Thyroid gland (tissue), 4 donors: ENCODE results near the gene GRAMD2B. TPM values are rescaled to one million over a fixed set of nuclear protein-coding genes. Genes with fewer than 3 reads are reported as not detected.
A peak's percentile ranks its signal among the peaks of the same experiment; 100 is the strongest.
"Not testable (repeated sequence)": the region's sequence is repeated elsewhere in the genome, so short reads cannot be mapped to it uniquely, and the experiment has no call there.

Experiments used
- DNase-seq, 2 donors: peaks; one replicate each; pipeline ENCODE4 v3.0.0-alpha.2; 2019
- H3K27ac ChIP-seq, 3 donors: fragments of 200-600 bp; sonication (generic); 1 replicate in 2 of 3; 2 replicates in 1 of 3; pipeline ENCODE4 v1.5.1; 2016 to 2019; ENCODE audit warnings: mild to moderate bottlenecking in 1 of 3, moderate library complexity in 1 of 3
- H3K27me3 ChIP-seq: fragments of 200-600 bp; sonication (generic); one replicate; pipeline ENCODE4 v1.5.1; 2019
- H3K36me3 ChIP-seq, 2 donors: fragments of 200-600 bp; sonication (generic); one replicate each; pipeline ENCODE4 v1.5.1; 2016 to 2019
- H3K4me1 ChIP-seq, 2 donors: fragments of 200-600 bp; sonication (generic); one replicate each; pipeline ENCODE4 v1.5.1; 2017 to 2019
- H3K4me3 ChIP-seq, 3 donors: fragments of 200-600 bp; sonication (generic); replicated peaks in 1 of 3; 1 replicate in 2 of 3; 2 replicates in 1 of 3; pipeline ENCODE4 v1.5.1; 2016; ENCODE audit warnings: mild to moderate bottlenecking in 1 of 3
- H3K9me3 ChIP-seq: fragments of 200-600 bp; sonication (generic); one replicate; pipeline ENCODE4 v1.5.1; 2017
- POLR2A ChIP-seq, 2 donors: fragments of 450-650 bp; IDR thresholded peaks; one replicate each; pipeline ENCODE4 v1.6.1; 2017; ENCODE audit warnings: antibody characterized with exemption in 2 of 2, mild to moderate bottlenecking in 2 of 2, moderate library complexity in 1 of 2
- whole genome bisulfite sequencing, 2 donors: methylation state at CpG; one replicate each; pipeline ENCODE4 v1.1.5; 2017; 5-methylcytosine and 5-hydroxymethylcytosine counted together
- intact Hi-C: fragments of 100-400 bp; cut with DNase I; formaldehyde crosslinking; loops from one replicate; pipeline ENCODE4 v1.15.1; 2023
- total RNA-seq, 4 donors: library from RNA; depleted of rRNA; stranded (reverse); fragments of >200 nt; gene quantifications; one replicate each; pipeline ENCODE4 v1.2.3, GENCODE V29; 2016
- TF ChIP-seq, protein P1 (sequence below), 6 experiments: fragments of 200-600 bp in 3 of 6; fragments of 450-650 bp in 3 of 6; sonication (generic) in 3 of 6; IDR thresholded peaks; one replicate each; pipeline ENCODE4 v1.5.1; 2016 to 2019; ENCODE audit warnings: antibody characterized with exemption in 6 of 6, mild to moderate bottlenecking in 2 of 6, inconsistent platforms in 1 of 6, moderate library complexity in 1 of 6

The GRAMD2B gene
- total RNA-seq, 4 donors from 2014 or later, result 68.1 to 115 (median 105) TPM

DNA sequence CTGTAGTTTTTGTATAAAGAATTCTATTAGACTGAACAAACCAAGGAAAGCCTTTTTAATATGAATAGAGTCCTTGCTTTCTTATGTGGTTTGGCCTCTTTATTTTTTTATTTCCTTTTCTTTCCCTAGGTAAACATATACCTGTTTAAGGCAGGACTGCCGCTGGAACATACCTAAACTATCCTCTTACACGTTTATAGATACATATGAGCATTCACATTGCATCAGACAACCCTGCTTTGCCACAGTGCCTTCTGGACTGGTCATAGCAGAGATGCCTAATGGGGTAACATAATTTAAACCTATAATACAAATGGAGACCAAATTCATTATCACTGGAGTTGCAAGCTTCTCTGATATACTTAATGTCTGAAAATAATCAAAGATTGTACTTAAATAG lies 12.5 kb downstream of the GRAMD2B start:
- WGBS, 2 donors, result 30 to 42% methylated on average over 2 of the region's 2 CpGs
- no peak for DNase-seq
- no peak overlapping the region for H3K4me3 ChIP-seq
- no peaks in the 10 kb centered on the region for H3K9me3 ChIP-seq
- H3K36me3 ChIP-seq, result no peaks in the 10 kb centered on the region
- peak overlapping the region; percentile 56 to 80 (median 64) for H3K27ac ChIP-seq
- TF ChIP-seq, protein P1, sequence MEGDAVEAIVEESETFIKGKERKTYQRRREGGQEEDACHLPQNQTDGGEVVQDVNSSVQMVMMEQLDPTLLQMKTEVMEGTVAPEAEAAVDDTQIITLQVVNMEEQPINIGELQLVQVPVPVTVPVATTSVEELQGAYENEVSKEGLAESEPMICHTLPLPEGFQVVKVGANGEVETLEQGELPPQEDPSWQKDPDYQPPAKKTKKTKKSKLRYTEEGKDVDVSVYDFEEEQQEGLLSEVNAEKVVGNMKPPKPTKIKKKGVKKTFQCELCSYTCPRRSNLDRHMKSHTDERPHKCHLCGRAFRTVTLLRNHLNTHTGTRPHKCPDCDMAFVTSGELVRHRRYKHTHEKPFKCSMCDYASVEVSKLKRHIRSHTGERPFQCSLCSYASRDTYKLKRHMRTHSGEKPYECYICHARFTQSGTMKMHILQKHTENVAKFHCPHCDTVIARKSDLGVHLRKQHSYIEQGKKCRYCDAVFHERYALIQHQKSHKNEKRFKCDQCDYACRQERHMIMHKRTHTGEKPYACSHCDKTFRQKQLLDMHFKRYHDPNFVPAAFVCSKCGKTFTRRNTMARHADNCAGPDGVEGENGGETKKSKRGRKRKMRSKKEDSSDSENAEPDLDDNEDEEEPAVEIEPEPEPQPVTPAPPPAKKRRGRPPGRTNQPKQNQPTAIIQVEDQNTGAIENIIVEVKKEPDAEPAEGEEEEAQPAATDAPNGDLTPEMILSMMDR (IDR thresholded peaks at IDR 0.05), result no peak
- TF ChIP-seq POLR2A (IDR thresholded peaks at IDR 0.05), result no peak
- H3K4me1 ChIP-seq, result peaks cover 44 to 58% of the 10 kb centered on the region in 2 donors
- intact Hi-C loops, result no loop called here
- H3K27me3 ChIP-seq, result no peaks in the 10 kb centered on the region

DNA sequence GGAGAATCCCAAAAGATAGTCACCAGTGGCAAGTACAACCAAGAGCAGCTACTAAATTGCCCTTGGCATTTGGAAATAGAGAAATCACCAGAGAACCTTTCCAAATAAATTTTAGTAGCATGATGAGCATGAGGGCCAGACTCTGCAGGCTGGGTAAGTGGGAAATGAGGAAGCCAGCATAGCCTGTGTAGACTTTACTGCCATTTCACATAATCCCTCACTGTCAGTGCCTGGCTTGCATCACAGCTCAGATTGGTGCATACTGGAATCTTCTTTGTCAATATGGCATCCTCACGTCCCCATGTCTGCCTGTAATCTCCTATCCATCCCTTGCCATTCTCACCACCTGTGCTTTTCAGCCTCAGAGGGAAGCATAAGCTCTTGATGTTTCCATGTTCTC lies 14.5 kb downstream of the GRAMD2B start:
- no peaks in the 10 kb centered on the region for H3K9me3 ChIP-seq
- intact Hi-C loops, result no loop called here
- TF ChIP-seq, protein P1 (IDR thresholded peaks at IDR 0.05), result no peak
- no peak for TF ChIP-seq POLR2A (IDR thresholded peaks at IDR 0.05)
- no peak for DNase-seq
- no peak overlapping the region for H3K4me3 ChIP-seq
- 96 to 100% methylated on average over 1 of the region's 1 CpG for WGBS, 2 donors
- no peaks in the 10 kb centered on the region for H3K27me3 ChIP-seq
- H3K27ac ChIP-seq, result peak overlapping the region in 2 of 3 donors; percentile 7 to 28
- H3K36me3 ChIP-seq, result no peaks in the 10 kb centered on the region
- peaks cover 37 to 57% of the 10 kb centered on the region in 2 donors for H3K4me1 ChIP-seq

DNA sequence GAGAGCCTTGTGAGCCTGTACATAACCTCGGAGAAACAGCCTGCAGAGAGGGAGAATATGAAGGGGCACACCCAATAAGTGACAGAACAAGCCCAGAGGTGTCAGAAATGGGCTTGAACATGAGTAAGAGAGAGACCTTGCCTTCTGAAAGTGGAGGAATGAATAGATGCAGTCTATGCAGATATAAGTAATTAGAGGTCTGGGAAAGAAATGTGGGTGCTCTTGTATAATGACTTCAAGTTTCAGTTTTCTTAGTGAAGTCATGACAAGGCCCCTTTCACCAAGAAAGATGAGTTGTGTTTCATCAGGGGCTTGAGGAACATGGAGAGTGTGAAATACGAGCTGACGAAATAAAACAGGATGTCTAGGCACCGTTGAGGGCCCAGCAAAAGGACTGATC lies 15.1 kb downstream of the GRAMD2B start:
- H3K27me3 ChIP-seq, result no peaks in the 10 kb centered on the region
- WGBS, 2 donors, result 90 to 91% methylated on average over 4 of the region's 4 CpGs
- H3K4me1 ChIP-seq, result peaks cover 37 to 57% of the 10 kb centered on the region in 2 donors
- H3K27ac ChIP-seq, result peak overlapping the region in 1 of 3 donors; percentile 28
- intact Hi-C loops, result no loop called here
- no peaks in the 10 kb centered on the region for H3K36me3 ChIP-seq
- no peak overlapping the region for H3K4me3 ChIP-seq
- no peak for TF ChIP-seq POLR2A (IDR thresholded peaks at IDR 0.05)
- TF ChIP-seq, protein P1 (IDR thresholded peaks at IDR 0.05), result no peak
- no peaks in the 10 kb centered on the region for H3K9me3 ChIP-seq
- DNase-seq, result no peak

DNA sequence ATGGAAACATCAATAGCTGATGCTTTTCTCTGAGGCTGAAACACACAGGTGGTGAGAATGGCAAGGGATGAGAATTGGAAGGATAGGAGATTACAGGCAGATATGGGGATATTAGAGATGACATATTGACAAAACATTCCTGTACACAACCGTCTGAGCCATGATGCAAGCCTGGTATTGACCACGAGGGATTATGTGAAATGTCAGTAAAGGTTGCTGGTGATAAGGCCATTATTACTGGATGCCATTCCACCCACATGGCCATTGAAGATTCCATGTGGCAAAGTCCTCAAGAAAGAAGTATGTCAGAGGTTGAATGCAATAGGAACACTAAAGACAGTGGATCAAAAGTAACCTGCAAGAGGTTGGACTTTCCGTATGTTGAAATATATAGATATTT lies 15.7 kb downstream of the GRAMD2B start:
- WGBS, 2 donors, result 91 to 92% methylated on average over 3 of the region's 3 CpGs
- intact Hi-C loops, result no loop called here

DNA sequence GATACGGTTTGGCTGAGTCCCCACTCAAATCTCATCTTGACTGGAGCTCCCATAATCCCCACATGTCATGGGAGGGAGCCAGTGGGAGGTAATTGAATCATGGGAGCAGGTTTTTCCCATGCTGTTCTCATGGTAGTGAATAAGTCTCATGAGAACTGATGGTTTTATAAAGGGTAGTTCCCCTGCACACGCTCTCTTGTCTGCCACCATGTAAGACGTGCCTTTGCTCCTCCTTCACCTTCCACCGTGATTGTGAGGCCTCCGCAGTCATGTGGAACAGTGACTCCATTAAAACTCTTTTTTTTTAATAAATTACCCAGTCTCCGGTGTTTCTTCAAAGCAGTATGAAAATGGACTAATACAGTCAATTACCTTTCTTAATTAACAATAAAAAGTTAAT lies 16.5 kb downstream of the GRAMD2B start:
- DNase-seq, H3K4me3 ChIP-seq, H3K27ac ChIP-seq, H3K36me3 ChIP-seq, H3K27me3 ChIP-seq, H3K9me3 ChIP-seq: not testable (repeated sequence)
- intact Hi-C loops, result loop anchor here (10.0 kb wide), 1 partner anchor 85 kb away; no protein-coding TSS in a partner anchor
- WGBS, 2 donors, result 97 to 98% methylated on average over 6 of the region's 6 CpGs
- H3K4me1 ChIP-seq, result peaks cover 28 to 60% of the 10 kb centered on the region in 2 donors

More for the DNA sequence above, 15.7 kb downstream of the GRAMD2B start:
- Histone ChIP-seq H3K4me1 (peaks cover 36 to 60% of the 10 kb centered on the region in 2 donors), H3K27ac (peak overlapping the region in 1 of 3 donors; percentile 0), H3K27me3 (no peaks in the 10 kb centered on the region), H3K36me3 (no peaks in the 10 kb centered on the region), H3K4me3 (no peak overlapping the region), H3K9me3 (no peaks in the 10 kb centered on the region)
- TF ChIP-seq POLR2A (IDR thresholded peaks at IDR 0.05), result no peak
- TF ChIP-seq, protein P1 (IDR thresholded peaks at IDR 0.05), result no peak
- no peak for DNase-seq
